Right kidney (tissue), 1 donor: ENCODE data around the gene CYP4Z1.
"Not testable (repeated sequence)": the region's sequence is repeated elsewhere in the genome, so short reads cannot be mapped to it uniquely, and the experiment has no call there.

Experiments
- DNase-seq: peaks from one replicate; pipeline ENCODE4 v3.0.0-alpha.2; 2016

The CYP4Z1 gene

GRCh38 chr1:47128221-47128620 is 61.2 kb downstream of the CYP4Z1 start:
- DNase-seq, result no peak

- not testable (repeated sequence) for DNase-seq
Measured at GRCh38 chr1:47128854-47129253, 61.8 kb downstream of the CYP4Z1 start.

GRCh38 chr1:47129489-47130230 is 62.6 kb downstream of the CYP4Z1 start:
- not testable (repeated sequence) for DNase-seq

GRCh38 chr1:47132665-47133064 is 65.6 kb downstream of the CYP4Z1 start:
- not testable (repeated sequence) for DNase-seq

- no peak for DNase-seq
Measured at GRCh38 chr1:47137198-47137597, 70.2 kb downstream of the CYP4Z1 start, which contains the start of gene CYP4A22. CYP4A22 (plus strand) TSS chr1:47137441; CDS start chr1:47137486, 45 bp downstream.

- DNase-seq, result no peak
Measured at GRCh38 chr1:47137925-47138615, 71.0 kb downstream of the CYP4Z1 start.

GRCh38 chr1:47140358-47140757 is 73.3 kb downstream of the CYP4Z1 start:
- not testable (repeated sequence) for DNase-seq

GRCh38 chr1:47143654-47144053 is 76.6 kb downstream of the CYP4Z1 start:
- not testable (repeated sequence) for DNase-seq

GRCh38 chr1:47146495-47146894 is 79.5 kb downstream of the CYP4Z1 start:
- not testable (repeated sequence) for DNase-seq

GRCh38 chr1:47147047-47147785 is 80.2 kb downstream of the CYP4Z1 start:
- no peak for DNase-seq

- not testable (repeated sequence) for DNase-seq
Measured at GRCh38 chr1:47149162-47149561, 82.1 kb downstream of the CYP4Z1 start.

- not testable (repeated sequence) for DNase-seq
Measured at GRCh38 chr1:47156457-47156856, 89.4 kb downstream of the CYP4Z1 start.

GRCh38 chr1:47157957-47158356 is 90.9 kb downstream of the CYP4Z1 start:
- not testable (repeated sequence) for DNase-seq

GRCh38 chr1:47160716-47161115 is 93.7 kb downstream of the CYP4Z1 start:
- no peak for DNase-seq

- DNase-seq, result no peak
Measured at GRCh38 chr1:47161298-47162040, 94.4 kb downstream of the CYP4Z1 start.

GRCh38 chr1:47164552-47164951 is 97.5 kb downstream of the CYP4Z1 start:
- no peak for DNase-seq
